ENCODE data around the gene SPEF2.

DNA sequence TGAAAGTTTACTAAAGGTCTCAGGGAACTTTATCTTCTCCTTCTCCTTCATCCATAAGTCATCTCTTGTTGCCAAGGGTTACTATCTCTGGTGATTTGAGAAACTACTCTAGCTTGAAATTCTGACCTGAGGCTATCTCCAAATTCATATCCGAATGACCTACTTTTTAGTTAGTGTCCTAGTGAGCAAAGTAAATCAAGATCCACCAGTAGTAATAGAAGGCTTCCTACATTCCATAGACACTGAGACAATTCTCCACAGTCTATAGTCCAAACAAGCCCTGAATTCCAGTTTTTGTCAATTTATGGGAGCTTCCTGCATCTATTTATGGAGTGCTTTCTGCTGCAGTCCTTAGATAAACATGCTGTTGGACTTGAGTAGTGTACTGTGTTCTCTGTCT lies 244.1 kb downstream of the SPEF2 start:
- TF ChIP-seq YY1 (IDR thresholded peaks at IDR 0.05; ENCODE audit: insufficient read depth, insufficient read length) (no peak), ZNF274 (IDR thresholded peaks at IDR 0.05; ENCODE audit: low read depth, low read length) (no peak)

Measured in NT2/D1 (cell line).